ENCODE results near the gene SLC30A2.

The SLC30A2 gene

GRCh38 chr1:26069941-26070295 is 24.0 kb upstream of the SLC30A2 start:
- DNase-seq = no peak

- no peak for DNase-seq
Observed at GRCh38 chr1:26067432-26067911, 21.6 kb upstream of the SLC30A2 start, which contains the start of gene TRIM63. TSS of gene TRIM63 (minus strand) at chr1:26067630. CDS start at chr1:26067494, 136 bp downstream.

- DNase-seq = no peak
Observed at GRCh38 chr1:26066857-26067256, 20.9 kb upstream of the SLC30A2 start.

- DNase-seq = no peak
Observed at GRCh38 chr1:26066160-26066559, 20.2 kb upstream of the SLC30A2 start.

GRCh38 chr1:26064553-26064952 is 18.6 kb upstream of the SLC30A2 start:
- no peak for DNase-seq

GRCh38 chr1:26060832-26061574 is 15.1 kb upstream of the SLC30A2 start:
- DNase-seq = no peak

GRCh38 chr1:26059906-26060305 is 14.0 kb upstream of the SLC30A2 start:
- DNase-seq = no peak

GRCh38 chr1:26058052-26058595 is 12.2 kb upstream of the SLC30A2 start:
- no peak for DNase-seq

- no peak for DNase-seq
Observed at GRCh38 chr1:26057189-26057588, 11.3 kb upstream of the SLC30A2 start.

- no peak for DNase-seq
Observed at GRCh38 chr1:26055041-26055440, 9.1 kb upstream of the SLC30A2 start.

GRCh38 chr1:26053718-26054560 is 8.0 kb upstream of the SLC30A2 start:
- no peak for DNase-seq

GRCh38 chr1:26050248-26050640 is 4.3 kb upstream of the SLC30A2 start:
- no peak for DNase-seq

GRCh38 chr1:26049531-26050247 is 3.8 kb upstream of the SLC30A2 start:
- no peak for DNase-seq

GRCh38 chr1:26047278-26047874 is 1.5 kb upstream of the SLC30A2 start:
- DNase-seq = no peak

GRCh38 chr1:26046246-26047095 is 553 bp upstream of the SLC30A2 start:
- no peak for DNase-seq

- no peak for DNase-seq
Observed at GRCh38 chr1:26044971-26045721, 772 bp downstream of the SLC30A2 start.

- DNase-seq = no peak
Observed at GRCh38 chr1:26044414-26044813, 1.5 kb downstream of the SLC30A2 start.

- no peak for DNase-seq
Observed at GRCh38 chr1:26043765-26044164, 2.2 kb downstream of the SLC30A2 start.

- DNase-seq = no peak
Observed at GRCh38 chr1:26041978-26042377, 3.9 kb downstream of the SLC30A2 start.

GRCh38 chr1:26041401-26041800 is 4.5 kb downstream of the SLC30A2 start:
- DNase-seq = no peak

- DNase-seq = no peak
Observed at GRCh38 chr1:26038904-26039303, 7.0 kb downstream of the SLC30A2 start.
